Measurements from ENCODE around the gene FAM177A1.
"Not testable (repeated sequence)": the region's sequence is repeated elsewhere in the genome, so short reads cannot be mapped to it uniquely, and the experiment has no call there.

The FAM177A1 gene, protein sequence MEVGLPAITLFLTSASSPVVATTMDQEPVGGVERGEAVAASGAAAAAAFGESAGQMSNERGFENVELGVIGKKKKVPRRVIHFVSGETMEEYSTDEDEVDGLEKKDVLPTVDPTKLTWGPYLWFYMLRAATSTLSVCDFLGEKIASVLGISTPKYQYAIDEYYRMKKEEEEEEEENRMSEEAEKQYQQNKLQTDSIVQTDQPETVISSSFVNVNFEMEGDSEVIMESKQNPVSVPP

DNA sequence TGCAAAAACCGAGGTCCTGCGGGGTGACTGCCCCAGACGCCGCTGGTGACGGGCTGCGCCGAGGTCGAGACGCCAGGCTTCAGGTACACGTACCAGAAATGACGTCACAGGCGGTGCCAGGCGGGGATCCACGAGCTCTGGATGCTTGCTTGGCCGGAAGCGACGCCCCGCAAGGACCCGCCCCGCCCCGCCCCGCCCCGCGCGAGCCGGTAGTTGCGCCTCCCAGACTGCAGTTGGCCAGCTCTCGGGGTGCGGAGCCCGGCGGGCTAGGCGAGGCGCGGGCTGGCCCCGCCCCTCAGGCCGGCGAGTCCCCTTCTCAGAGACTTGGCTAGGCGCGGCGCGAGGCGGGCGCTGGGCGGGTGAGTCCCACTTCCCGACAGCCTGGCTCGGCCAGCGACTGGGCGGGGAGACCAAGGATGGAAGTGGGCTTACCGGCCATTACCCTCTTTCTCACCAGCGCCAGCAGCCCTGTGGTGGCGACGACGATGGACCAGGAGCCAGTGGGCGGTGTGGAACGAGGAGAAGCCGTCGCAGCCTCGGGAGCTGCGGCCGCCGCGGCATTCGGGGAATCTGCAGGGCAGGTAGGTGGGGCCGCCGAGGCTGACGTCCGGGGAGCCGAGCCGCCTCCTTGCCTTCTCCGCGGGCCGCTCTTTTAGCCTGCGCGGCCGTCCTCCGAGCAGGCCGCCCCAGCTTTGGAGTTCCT is at the start of gene FAM177A1:
FAM177A1 (plus strand) TSS at position 225 of the 703 bp plus-strand sequence; CDS start at position 417, 192 bp downstream.
- no peak for FAIRE-seq

DNA sequence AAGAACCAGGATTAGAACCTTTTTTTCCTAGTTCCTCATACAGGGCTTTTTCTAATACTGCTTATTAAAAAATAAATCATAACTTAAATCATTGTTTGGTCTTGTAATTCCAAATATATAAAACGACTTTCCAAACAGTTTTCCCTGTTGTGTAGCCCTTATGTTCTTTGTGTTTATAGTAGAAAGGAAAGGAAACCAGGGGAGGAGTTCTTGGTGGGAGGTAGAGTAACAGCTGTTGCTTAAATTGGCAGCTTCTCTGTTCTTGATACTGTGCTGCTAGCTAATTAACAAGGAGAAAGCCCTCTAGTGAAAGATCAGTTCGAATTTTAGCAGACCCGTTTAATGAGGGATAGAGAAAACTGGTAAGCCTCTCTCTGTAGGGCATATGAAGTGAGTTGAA is 48.3 kb upstream of the FAM177A1 start:
- peak; percentile 90 for FAIRE-seq

DNA sequence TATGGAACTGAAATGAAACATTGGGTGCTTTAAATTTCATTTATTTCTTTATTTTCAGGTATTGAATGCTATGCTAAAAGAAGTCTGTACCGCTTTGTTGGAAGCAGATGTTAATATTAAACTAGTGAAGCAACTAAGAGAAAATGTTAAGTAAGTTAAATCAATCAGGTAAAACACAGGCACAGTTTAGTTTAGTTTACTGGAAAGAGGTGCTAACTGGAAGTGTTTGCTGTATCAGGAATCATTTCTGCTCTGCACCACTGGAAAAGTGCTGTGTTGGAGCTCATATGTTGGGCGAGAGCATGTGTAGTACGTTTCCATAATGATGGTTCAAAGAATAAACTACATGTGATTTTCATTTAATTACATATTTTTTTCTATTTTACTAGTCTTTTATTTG is 46.6 kb upstream of the FAM177A1 start:
- no peak for FAIRE-seq

DNA sequence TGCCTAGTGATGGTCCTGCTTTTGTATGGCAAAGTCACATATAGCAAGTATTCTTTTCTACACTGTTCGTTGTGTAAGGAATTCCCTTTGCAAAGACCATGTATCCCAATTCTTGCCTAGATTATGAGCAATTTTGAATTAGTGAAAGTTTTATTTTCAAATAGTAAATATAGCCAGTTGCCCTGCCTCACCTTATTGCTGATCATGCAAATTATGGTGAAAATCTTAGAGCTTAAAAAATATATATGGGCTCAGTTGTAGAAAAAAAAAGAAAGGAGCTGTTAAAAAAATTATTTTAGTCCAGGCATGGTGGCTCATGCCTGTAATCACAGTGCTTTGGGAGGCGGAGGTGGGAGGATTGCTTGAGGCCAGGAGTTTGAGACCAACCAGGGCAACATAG is 44.5 kb upstream of the FAM177A1 start:
- no peak for FAIRE-seq

DNA sequence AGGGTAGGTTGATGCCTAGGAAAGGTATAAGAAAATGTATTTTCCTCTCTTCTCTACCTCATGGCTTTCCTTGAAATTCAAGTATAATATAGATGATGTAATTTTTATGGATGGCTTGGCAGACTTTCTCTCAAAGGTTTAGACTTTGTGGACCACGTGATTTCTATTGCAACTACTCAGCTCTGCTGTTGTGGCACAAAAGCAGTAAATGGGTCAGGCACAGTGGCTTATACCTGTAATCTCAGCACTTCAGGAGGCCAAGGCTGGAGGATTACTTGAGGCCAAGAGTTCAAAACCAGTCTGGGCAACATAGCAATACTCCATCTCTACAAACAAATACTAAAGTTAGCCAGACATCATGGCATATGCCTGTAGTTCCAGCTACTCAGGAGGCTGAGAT is 41.2 kb upstream of the FAM177A1 start:
- no peak for FAIRE-seq

DNA sequence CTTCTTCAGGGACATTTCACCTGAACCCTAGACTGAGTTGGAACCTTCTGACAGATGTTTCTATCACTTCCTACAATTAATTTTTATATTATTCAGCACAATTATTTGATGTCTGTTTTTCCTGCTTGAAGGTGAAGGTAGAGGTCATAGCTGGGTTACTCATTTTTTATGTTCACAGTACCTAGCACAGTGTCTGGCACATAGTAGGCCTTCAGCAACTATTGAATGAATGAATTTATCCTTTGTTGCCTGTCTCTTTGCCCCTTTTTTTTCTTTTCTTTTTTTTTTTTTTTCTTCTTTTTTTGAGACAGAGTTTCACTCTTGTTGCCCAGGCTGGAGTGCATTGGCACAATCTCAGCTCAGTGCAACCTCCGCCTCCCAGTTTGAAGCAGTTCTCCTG is 29.5 kb upstream of the FAM177A1 start:
- no peak for FAIRE-seq

DNA sequence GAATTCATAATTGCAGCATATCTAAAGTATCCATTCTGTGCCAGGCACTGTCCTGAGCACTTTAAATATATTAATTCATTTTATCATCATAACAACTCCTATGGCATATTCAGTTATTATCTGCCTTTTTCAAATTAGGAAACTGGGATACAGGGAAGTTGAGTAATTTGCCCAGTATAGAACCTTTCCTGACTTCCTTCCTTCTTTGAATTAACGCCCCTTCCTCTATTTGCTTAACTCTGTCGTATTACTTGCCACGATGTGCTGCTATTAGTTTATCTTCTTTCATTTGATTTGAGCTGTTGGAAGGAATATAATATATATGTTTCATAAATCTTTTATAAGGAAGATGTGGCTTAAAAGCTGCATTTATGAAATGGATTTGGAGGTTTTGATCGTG is 25.4 kb upstream of the FAM177A1 start:
- FAIRE-seq: no peak

DNA sequence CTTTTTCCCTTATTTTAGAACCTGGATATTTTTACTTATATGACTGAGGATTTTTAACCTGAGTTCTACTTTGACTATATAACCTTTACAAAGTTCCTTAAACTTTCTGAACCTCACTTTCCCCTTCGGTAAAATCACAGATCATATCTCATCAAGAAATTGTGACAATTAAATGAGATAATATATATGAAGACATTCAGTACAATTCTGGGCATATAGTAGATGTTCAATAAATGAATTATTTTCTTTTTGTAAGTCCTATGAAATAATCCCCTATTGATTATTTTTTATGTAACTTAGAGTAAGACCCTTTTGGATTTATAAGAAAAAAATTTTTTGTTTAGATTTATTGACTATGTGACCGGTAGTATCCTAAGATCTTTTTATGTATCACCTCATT is 17.6 kb upstream of the FAM177A1 start:
- no peak for FAIRE-seq

DNA sequence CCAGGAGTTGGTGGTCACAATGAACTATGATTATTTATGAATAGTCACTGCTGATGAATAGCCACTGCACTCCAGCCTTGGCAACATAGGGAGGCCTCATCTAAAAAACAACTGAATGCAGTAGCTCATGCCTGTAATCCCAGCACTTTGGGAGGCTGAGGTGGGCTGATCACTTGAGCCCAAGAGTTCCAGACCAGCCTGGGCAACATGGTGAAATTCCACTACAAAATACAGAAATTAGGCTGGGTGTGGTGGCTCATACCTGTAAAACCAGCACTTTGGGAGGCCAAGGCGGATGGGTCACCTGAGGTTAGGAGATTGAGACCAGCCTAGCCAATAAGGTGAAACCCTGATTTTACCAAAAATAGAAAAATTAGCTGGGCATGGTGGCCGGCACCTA is 13.5 kb upstream of the FAM177A1 start:
- FAIRE-seq: no peak

DNA sequence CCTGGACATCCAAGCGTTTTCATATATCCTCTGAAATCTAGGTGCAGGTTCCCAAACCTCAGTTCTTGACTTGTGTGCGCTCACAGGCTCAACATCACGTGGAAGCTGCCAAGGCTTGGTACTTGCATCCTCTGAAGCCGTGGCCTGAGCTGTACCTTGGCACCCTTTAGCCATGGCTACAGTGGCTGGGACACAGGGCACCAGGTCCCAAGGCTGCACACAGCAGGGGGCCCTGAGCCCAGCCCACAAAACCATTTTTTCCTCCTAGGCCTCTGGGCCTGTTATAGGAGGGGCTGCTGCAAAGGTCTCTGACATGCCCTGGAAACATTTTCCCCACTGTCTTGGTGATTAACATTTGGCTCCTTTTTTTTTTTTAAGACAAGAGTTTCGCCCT is 11.6 kb upstream of the FAM177A1 start:
- no peak for FAIRE-seq

DNA sequence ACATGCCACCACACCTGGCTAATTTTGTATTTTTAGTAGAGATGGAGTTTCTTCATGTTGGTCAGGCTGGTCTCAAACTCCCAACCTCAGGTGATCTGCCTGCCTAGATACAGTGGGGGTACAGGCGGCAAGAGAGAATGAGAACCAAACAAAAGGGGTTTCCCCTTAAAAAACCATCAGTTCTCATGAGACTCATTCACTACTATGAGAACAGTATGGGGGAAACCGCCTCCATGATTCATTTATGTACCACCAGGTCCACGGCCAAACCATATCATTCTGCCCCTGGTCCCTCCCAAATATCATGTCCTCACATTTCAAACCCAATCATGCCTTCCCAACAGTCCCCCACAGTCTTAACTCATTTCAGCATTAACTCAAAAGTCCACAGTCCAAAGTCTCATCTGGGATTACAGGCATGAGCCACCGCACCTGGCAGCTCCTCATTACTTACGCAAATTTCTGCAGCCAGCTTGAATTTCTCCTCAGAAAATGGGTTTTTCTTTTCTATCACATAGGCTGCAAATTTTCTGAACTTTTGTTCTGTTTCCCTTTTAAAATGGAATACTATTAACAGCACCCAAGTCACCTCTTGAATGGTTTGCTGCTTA is 11.0 kb upstream of the FAM177A1 start:
- not testable (repeated sequence) for FAIRE-seq

DNA sequence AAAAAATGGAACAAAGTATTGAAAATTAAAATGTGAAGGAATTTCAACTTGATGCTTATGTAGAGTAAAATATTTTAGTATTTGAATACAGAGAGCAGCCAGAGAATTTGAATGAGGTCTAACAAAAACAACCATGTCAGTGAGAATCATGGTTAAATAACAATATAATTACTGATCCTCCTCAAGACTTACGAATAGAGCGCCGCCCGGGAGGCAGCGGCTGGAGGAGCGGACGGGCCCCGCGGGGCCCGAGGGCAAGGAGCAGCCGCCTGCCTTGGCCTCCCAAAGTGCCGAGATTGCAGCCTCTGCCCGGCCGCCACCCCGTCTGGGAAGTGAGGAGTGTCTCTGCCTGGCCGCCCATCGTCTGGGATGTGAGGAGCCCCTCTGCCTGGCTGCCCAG is 7.8 kb upstream of the FAM177A1 start:
- FAIRE-seq: not testable (repeated sequence)

DNA sequence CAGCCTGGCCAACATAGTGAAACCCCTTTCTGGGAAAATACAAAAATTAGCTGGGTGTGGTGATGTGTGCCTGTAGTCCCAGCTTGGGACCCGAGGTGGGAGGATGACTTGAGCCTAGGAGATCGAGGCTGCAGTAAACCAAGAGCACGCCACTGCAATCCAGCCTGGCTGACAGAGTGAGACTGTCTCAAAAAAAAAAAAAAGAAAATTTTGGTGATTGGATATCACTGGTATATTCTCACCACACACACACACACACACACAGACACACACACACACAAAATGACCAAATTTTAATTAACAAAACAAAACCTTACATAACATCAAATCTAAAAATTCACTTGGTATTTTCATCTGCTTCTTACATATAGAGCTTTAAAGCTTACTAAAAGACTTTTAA is 3.4 kb upstream of the FAM177A1 start:
- no peak for FAIRE-seq

DNA sequence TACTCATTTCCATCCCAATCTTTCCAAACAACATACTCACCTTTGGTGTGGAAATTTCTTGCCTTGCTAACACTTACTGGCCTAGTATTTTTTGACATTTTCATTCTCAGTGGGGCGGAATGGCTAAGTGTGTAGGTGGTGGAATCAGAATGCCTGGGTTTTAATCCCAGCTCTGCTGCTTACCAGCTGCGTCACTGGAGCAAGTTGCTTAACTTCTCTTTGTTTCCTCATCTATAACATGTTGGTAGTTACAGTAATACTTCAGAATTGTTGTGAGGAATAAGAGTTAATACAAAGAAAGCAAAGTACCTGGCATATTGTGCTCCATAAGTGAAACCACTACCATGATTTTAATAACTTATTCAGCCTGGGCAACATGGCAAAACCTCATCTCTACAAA is 3.0 kb upstream of the FAM177A1 start:
- FAIRE-seq: no peak

DNA sequence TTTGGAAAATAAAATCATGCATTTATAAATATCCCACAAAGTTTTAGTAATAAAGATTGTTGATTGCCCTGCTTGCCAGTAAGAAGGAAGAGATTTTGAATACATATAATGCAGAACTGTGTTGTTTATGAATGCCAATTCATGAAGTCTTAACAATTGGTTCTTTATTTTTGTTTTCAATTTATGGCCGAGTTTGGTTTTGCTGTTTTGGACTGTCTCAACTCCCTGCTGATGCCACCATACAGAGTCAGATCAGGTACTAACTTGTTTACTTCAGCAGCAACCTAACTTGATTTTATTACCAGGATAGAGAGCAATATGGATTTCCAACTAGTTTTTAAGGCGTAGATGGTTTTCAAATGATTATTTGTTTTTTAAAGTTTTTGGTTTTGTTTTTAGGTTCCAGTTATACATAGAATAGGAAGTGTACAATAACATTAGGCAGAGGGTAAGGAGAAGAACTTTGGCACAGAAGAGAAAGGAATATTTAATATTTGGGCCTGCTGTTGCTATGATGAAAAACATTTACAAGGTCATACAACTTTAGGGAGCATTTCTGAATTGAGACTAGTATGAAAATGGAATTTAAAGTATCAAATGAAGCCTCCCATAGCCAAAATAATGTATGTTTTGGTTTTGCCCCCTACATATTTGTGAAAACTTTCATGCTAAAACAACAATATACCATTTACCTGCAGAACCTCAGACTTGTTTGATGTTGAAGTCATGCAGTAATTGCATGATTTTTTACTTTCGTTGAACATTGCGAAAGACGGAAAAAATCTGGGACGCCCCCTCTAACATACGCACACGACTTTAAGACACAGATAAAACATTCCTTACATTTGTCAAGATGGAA is 904 bp upstream of the FAM177A1 start:
- no peak for FAIRE-seq

DNA sequence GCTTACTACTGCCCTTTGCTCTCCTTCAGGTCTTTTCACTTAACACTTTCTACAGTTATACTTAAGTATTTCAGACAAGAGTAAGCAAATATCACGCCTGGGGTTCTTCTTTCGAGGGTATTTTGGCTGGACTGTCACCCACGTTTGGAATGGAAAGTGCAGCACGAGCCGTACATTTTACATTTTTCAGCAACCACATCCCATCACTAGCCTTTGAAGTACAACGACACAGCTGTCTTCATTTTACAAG is 349 bp upstream of the FAM177A1 start:
- no peak for FAIRE-seq

DNA sequence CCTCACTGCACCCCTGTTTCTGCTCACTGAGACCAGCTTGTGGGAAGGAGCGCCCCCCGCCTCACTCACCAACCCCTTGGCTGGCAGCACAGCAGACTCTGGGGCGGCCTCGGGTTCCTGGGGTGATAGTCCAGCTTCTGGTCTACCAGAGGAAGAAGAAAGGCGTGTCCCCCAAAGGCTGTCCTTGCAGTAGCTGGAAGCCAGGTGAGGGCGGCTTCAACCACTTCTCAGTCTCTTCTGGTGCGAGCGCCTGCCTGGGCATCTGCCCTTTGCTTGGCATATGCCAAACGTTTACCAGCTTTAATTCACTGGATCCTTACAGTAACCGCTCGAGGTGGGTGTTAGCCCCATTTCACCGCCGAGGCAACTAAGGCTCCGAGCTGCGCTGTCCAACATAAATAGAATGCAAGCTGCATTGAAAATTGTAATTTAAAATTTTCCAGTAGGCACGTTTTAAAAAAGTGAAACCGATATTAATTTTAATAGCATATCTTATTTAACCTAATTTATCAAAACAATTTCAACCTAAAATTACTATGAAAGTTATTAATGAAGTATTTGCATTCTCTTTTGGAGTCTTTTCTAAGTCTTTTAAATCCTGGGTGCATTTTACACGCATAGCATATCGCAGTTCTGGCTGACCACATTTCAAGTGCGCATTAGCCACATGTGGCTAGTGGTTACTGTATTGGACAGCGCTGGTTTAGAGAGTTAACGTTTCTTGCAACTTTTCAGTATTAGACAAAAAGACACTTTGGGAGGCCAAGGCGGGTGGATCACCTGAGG is 872 bp downstream of the FAM177A1 start:
- no peak for FAIRE-seq

DNA sequence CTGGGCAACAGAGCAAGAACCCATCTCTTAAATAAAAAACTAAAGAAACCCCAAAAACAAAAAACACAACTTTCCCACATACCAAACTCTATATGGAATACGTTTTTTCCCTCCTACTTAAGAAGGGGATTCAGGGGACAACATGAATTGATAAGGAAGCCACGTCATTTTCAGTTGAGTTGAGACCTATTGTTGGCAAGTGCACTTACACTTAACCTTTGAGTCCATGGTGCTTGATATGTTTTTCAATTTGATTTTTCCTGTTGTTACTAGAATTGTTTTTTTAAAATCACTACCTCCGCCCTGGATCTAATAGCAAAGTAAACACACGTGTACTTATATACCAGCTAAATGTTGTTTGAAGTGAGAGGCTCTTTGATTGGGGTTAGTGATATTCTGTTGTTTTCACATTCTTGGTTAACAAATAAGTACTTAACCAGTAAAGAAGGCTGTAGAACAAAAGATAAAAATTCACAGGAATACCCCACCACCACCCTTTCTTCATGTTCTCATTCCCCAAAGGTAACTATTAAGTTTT is 2.0 kb downstream of the FAM177A1 start:
- no peak for FAIRE-seq

DNA sequence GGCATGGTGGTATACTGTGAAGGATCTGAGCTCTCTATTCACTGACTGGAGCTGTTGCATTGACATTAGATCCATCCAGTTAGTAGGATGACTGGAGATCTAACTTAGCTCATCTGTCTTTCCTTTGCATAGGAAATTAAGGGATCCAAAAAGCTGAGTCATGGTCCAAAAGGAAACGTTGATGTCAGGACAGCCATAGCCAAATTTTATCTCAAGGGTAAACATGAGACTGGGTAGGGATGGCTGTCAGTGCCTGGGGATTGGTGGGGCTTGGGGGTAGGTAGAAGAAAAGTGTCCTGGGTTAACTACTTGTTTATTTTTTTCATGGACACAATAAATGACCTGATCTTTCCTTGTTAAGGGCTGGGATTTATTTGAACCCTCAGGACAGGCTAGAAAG is 4.6 kb downstream of the FAM177A1 start:
- no peak for FAIRE-seq

DNA sequence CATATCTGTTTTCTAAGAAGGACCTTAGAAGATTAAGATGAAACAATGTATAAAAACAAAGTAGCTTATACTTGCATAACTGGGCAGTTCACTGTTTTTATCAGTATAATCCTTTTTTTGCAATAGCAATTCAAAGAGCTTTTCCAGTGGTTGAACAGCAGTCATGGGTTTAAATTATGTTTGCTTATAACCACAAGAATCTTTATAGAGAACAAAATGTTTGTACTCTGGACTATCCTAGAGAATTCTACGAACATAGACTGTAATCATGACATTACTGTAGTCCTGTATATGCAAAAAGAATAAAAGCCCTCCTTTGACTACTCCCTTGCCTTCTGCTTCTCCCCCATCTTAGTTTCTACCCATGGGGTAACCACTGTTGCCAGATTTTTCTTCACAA is 5.7 kb downstream of the FAM177A1 start:
- FAIRE-seq: no peak

DNA sequence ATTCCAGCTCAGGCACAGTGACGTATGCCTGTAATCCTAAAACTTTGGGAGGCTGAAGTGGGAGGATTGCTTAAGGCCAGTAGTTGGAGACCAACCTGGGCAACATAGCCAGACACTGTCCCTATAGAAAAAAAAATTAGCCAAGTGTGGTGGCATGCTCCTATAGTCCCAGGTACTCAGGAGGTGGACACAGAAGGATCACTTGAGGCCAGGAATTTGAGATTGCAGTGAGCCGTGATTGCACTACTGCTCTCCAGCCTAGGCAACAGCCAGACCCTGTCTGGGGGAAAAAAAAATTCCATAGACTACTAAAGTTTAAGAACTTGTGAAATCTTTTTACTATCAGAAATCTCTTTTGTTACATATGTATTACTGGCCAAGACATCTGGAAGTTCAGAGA is 6.6 kb downstream of the FAM177A1 start:
- no peak for FAIRE-seq

DNA sequence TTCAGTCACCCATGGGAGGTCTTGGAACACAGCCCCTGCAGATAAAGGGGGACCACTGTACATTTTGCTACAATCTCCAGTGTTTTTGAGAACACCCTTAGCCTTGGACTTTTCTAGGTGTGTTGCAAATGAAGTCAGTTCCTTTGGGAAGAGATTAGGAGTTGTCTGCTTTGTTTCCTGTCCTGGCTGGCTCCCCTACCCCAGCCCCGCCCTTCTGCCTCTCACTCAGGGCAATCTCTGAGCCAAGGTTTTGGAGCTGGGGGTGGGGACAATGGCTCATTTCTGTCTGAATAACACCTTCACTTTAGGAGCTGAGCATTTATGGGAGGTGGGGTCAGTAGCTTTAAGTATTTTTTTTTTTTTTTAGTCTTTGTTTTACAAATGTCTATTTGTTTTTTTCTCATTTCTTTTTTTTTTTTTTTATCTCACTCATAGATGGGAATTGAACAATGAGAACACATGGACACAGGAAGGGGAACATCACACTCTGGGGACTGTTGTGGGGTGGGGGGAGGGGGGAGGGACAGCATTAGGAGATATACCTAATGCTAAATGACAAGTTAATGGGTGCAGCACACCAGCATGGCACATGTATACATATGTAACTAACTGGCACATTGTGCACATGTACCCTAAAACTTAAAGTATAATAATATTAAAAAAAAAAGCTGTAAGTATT is 15.2 kb downstream of the FAM177A1 start:
- not testable (repeated sequence) for FAIRE-seq
